ENCODE results near the gene KIAA1671. TPM values are rescaled to one million over a fixed set of nuclear protein-coding genes. Genes with fewer than 3 reads are reported as not detected.
"Not testable (repeated sequence)": the region's sequence is repeated elsewhere in the genome, so short reads cannot be mapped to it uniquely, and the experiment has no call there.

KIAA1671 gene
- total and polyA plus RNA-seq, 5 donors from 2014 or later = 0.21 to 3.3 (median 0.65) TPM; not detected in 1

DNA sequence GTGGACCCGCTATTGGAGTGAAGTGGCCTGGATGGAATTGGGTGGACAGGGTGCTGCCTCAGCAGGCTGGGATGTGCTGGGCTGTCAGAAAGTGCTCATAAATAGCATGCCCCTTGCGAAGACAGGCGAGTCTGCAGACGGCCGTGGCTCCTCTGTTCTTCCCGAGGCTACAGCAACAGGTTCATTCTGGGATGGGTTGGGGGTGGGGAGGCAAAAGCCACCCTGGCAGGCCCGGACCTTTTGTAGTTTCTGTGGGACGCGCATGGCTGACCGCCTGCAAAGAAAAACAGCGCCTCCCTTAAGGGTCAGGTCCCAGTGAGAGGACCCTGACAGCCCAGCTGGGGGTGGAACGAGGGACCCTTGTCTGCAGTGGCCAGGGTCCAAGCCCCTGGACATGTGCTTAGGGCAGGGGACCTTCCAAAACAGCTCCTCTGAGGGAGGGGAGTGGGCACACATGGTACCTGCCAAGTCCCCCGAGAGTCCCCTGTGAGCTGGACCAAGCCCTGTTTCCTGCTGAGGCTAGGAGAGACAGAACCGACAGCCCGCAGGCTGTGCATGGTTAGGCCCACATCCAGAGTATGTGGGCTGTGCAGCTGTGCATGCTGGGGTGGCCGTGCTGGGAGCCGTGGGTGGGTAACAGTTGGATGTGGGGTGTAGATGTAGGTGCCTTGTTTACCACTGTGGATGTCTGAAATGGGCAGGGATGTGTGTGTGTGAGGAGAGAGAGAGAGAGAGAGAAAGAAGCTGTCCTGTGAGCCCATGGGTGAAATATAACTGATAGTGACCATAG, 247.4 kb downstream of the KIAA1671 start, which contains the start of gene CRYBB3:
TSS of gene CRYBB3 (plus strand) at position 128 of the 790 bp plus-strand sequence. CDS start 1,539 bp downstream, outside the sequence.
- Histone ChIP-seq H3K27me3 (ENCODE audit: control insufficient read depth, insufficient read depth, low read length) (no peaks in the 10 kb centered on the region), H3K27ac (ENCODE audit: insufficient read depth, low read length, poor library complexity, severe bottlenecking) (no peak within 1 kb of the TSS), H3K4me1 (ENCODE audit: control insufficient read depth, insufficient read depth, low read length, poor library complexity, severe bottlenecking) (no peaks in the 10 kb centered on the region), H3K36me3 (ENCODE audit: control insufficient read depth, insufficient read depth, low read length) (no peaks in the 10 kb centered on the region), H3K4me3 (ENCODE audit: low read depth, low read length) (no peak within 1 kb of the TSS), H3K9me3 (ENCODE audit: control insufficient read depth in 2 of 2, low read length in 2 of 2) (no peaks in the 10 kb centered on the region)
- Mint-ChIP-seq H3K9me3 (no peaks in the 10 kb centered on the region), H3K4me3 (no peak within 1 kb of the TSS), H3K27ac (no peak within 1 kb of the TSS), H3K4me1 (no peaks in the 10 kb centered on the region), H3K36me3 (no peaks in the 10 kb centered on the region), H3K27me3 (no peaks in the 10 kb centered on the region)
- ATAC-seq (ENCODE audit: low read depth in 2 of 2) (no peak), DNase-seq (no peak)

DNA sequence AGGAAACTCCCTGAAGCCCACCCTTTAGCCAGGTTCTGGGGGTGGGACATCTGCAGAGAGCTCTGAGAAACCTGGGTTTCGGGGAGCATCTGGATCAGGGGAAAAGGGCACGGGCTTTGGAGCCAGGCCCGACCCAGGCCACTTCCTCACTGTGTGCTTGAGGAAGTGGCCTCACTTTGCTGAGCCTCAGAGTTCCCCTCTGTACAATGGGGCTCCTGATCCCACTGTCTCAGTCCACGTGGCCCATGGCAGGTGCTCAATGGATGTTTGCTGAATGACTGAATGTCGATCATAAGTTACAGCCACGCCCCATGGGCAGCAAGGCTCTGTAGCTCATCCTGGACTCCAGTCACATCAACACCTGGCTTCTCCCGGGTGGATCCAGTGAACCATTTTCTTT, 248.5 kb downstream of the KIAA1671 start:
- H3K36me3 Mint-ChIP-seq = no peaks in the 10 kb centered on the region
- no peak overlapping the region for H3K4me3 Mint-ChIP-seq
- no peaks in the 10 kb centered on the region for H3K9me3 ChIP-seq (ENCODE audit: control insufficient read depth in 2 of 2, low read length in 2 of 2)
- no peak for ATAC-seq (ENCODE audit: low read depth in 2 of 2)
- no peaks in the 10 kb centered on the region for H3K36me3 ChIP-seq (ENCODE audit: control insufficient read depth, insufficient read depth, low read length)
- H3K9me3 Mint-ChIP-seq = no peaks in the 10 kb centered on the region
- no peak for DNase-seq
- H3K4me3 ChIP-seq (ENCODE audit: low read depth, low read length) = no peak overlapping the region
- no peaks in the 10 kb centered on the region for H3K27me3 ChIP-seq (ENCODE audit: control insufficient read depth, insufficient read depth, low read length)
- H3K4me1 Mint-ChIP-seq = no peaks in the 10 kb centered on the region
- no peak overlapping the region for H3K27ac Mint-ChIP-seq
- no peaks in the 10 kb centered on the region for H3K27me3 Mint-ChIP-seq
- no peaks in the 10 kb centered on the region for H3K4me1 ChIP-seq (ENCODE audit: control insufficient read depth, insufficient read depth, low read length, poor library complexity, severe bottlenecking)
- H3K27ac ChIP-seq (ENCODE audit: insufficient read depth, low read length, poor library complexity, severe bottlenecking) = no peak overlapping the region

DNA sequence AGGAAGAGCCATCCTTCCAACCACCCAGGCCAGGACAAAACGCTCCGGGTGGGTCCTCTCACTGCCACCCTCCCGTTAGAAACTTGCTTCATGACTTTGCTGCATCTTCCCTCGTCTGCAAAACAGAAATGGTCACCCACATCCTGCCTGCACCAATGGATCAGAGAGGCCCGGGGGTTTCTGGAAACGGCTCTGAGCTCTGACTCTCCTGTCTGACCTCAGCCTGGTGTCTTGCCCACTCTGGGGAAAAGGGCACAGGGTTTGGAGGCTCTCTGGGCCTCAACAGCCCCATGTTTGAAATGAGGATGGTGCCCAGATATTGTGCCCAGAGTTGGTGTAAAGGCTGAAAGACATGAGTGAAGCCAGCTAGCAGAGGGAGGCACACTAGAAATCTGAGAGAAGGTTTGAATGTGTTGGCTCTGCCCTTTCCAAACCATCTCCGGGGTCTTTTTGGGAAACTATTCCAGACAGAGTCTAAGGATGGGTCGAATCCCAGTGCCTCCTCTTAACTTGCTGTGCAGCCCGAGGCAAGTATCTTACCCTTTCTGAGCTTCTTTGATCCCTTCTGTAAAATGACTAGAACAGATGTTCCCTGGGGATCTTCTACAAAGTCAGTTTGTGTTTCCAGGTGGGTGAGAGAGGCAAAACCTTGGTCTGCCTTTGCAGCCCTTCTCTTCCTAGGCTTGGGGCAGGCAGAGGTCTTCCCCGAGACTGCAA, 249.2 kb downstream of the KIAA1671 start:
- H3K27me3 ChIP-seq (ENCODE audit: control insufficient read depth, insufficient read depth, low read length) = no peaks in the 10 kb centered on the region
- H3K4me1 ChIP-seq (ENCODE audit: control insufficient read depth, insufficient read depth, low read length, poor library complexity, severe bottlenecking) = no peaks in the 10 kb centered on the region
- no peaks in the 10 kb centered on the region for H3K36me3 ChIP-seq (ENCODE audit: control insufficient read depth, insufficient read depth, low read length)
- H3K4me3 Mint-ChIP-seq = no peak overlapping the region
- no peak overlapping the region for H3K27ac ChIP-seq (ENCODE audit: insufficient read depth, low read length, poor library complexity, severe bottlenecking)
- H3K9me3 ChIP-seq (ENCODE audit: control insufficient read depth in 2 of 2, low read length in 2 of 2) = no peaks in the 10 kb centered on the region
- H3K4me1 Mint-ChIP-seq = peaks cover 0 to 2% (median 0%) of the 10 kb centered on the region in 4 donors
- H3K27me3 Mint-ChIP-seq = no peaks in the 10 kb centered on the region
- no peaks in the 10 kb centered on the region for H3K36me3 Mint-ChIP-seq
- H3K9me3 Mint-ChIP-seq = no peaks in the 10 kb centered on the region
- DNase-seq (no peak), ATAC-seq (ENCODE audit: low read depth in 2 of 2) (no peak)
- no peak overlapping the region for H3K4me3 ChIP-seq (ENCODE audit: low read depth, low read length)
- H3K27ac Mint-ChIP-seq = no peak overlapping the region

DNA sequence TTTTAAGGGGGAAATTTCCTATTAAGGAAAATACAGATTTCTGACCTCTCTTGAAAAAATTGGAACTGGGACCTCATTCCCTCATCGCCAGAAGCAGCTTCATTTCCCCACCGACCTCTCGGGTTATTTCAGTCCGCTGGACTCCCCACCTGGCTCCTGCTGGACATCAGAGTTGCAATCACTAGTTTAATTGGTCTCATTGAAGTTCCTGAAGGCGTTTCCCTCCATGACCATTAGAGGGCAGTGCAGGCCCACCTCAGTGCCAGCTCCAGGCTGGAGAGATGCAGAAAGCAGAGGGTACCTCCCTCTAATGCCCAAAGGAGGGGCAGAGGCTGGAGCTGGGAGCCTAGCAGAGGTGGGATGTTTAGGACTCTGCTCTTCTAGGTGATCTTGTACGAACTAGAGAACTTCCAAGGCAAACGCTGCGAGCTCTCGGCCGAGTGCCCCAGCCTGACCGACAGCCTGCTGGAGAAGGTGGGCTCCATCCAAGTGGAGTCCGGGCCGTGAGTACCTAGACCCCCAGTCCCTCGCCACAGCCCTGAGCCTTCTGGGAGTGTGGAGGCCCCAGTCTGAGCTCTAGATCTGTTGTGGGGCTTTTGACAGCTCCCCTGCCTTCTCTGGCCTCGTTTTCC, 249.9 kb downstream of the KIAA1671 start:
- Mint-ChIP-seq H3K4me3 (no peak overlapping the region), H3K4me1 (peaks cover 0 to 2% (median 0%) of the 10 kb centered on the region in 4 donors), H3K27ac (no peak overlapping the region), H3K36me3 (no peaks in the 10 kb centered on the region), H3K27me3 (no peaks in the 10 kb centered on the region), H3K9me3 (no peaks in the 10 kb centered on the region)
- Histone ChIP-seq H3K27ac (ENCODE audit: insufficient read depth, low read length, poor library complexity, severe bottlenecking) (no peak overlapping the region), H3K36me3 (ENCODE audit: control insufficient read depth, insufficient read depth, low read length) (no peaks in the 10 kb centered on the region), H3K27me3 (ENCODE audit: control insufficient read depth, insufficient read depth, low read length) (no peaks in the 10 kb centered on the region), H3K9me3 (ENCODE audit: control insufficient read depth in 2 of 2, low read length in 2 of 2) (no peaks in the 10 kb centered on the region), H3K4me1 (ENCODE audit: control insufficient read depth, insufficient read depth, low read length, poor library complexity, severe bottlenecking) (no peaks in the 10 kb centered on the region), H3K4me3 (ENCODE audit: low read depth, low read length) (no peak overlapping the region)
- no peak for ATAC-seq (ENCODE audit: low read depth in 2 of 2)
- DNase-seq = peak; percentile 18 to 52 (median 30)

DNA sequence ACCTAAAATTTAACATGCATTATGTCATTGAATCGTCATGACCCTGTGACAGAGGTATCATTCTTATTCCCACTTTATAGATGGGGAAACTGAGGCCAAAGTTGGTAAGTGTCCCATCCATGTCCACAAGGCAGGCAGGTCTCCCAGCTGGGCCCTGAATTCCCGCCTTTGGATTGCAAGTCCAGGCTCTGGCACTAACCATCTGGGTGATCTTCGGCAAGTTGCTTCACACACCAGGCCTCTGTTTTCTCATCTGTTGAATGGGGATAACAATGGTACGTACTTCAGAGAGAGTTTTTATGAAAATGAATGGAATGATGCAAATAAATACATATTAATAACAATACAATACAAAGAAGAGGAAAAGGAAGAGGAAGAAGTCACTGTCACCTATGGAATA, 250.6 kb downstream of the KIAA1671 start:
- H3K9me3 ChIP-seq (ENCODE audit: control insufficient read depth in 2 of 2, low read length in 2 of 2) = no peaks in the 10 kb centered on the region
- no peaks in the 10 kb centered on the region for H3K4me1 ChIP-seq (ENCODE audit: control insufficient read depth, insufficient read depth, low read length, poor library complexity, severe bottlenecking)
- no peak overlapping the region for H3K4me3 ChIP-seq (ENCODE audit: low read depth, low read length)
- Mint-ChIP-seq H3K9me3 (no peaks in the 10 kb centered on the region), H3K27ac (no peak overlapping the region), H3K36me3 (no peaks in the 10 kb centered on the region), H3K27me3 (no peaks in the 10 kb centered on the region), H3K4me3 (no peak overlapping the region), H3K4me1 (peaks cover 0 to 2% (median 0%) of the 10 kb centered on the region in 4 donors)
- no peaks in the 10 kb centered on the region for H3K36me3 ChIP-seq (ENCODE audit: control insufficient read depth, insufficient read depth, low read length)
- no peak for DNase-seq
- ATAC-seq (ENCODE audit: low read depth in 2 of 2) = no peak
- no peaks in the 10 kb centered on the region for H3K27me3 ChIP-seq (ENCODE audit: control insufficient read depth, insufficient read depth, low read length)
- H3K27ac ChIP-seq (ENCODE audit: insufficient read depth, low read length, poor library complexity, severe bottlenecking) = no peak overlapping the region

DNA sequence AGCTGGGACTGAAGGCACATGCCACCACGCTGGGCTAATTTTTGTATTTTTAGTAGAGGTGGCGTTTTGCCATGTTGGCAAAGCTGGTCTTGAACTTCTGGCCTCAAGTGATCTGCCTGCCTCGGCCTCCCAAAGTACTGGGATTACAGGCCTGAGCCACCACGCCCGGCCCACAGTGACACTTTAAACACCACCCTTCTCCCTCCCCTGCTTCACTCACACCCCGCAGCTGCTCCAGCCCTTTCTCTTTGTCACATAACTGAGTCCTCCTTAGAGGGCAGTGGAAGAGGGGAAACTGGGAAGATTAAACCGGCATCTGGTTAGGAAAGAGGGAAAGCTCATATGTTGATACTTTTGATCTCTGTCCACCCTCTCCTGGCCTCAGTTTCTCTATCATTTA, 252.0 kb downstream of the KIAA1671 start:
- H3K4me3 Mint-ChIP-seq; H3K36me3 ChIP-seq (ENCODE audit: control insufficient read depth, insufficient read depth, low read length); H3K27me3 ChIP-seq (ENCODE audit: control insufficient read depth, insufficient read depth, low read length); DNase-seq; H3K4me1 Mint-ChIP-seq; H3K27ac ChIP-seq (ENCODE audit: insufficient read depth, low read length, poor library complexity, severe bottlenecking); H3K4me3 ChIP-seq (ENCODE audit: low read depth, low read length); H3K9me3 Mint-ChIP-seq; H3K27ac Mint-ChIP-seq; H3K9me3 ChIP-seq (ENCODE audit: control insufficient read depth in 2 of 2, low read length in 2 of 2); H3K36me3 Mint-ChIP-seq; ATAC-seq (ENCODE audit: low read depth in 2 of 2); H3K4me1 ChIP-seq (ENCODE audit: control insufficient read depth, insufficient read depth, low read length, poor library complexity, severe bottlenecking); H3K27me3 Mint-ChIP-seq: not testable (repeated sequence)

DNA sequence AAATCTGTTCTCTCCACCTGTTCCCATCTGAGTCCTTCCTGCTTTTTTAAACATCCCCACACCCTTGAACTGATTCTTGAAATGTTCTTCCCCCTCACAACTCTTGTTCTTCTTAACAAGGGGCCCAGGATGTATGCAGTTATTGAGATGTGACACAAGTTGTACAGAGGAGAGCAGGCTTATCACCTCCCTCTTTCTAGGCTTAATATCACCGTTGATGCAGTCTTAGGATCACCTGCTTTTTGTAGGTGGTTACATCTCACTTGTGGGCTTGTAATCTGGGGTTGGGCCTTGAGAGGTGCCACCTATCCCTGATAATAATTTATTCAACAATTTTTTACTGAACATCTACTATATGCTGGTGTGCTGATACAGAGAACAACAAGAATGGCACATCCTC, 253.3 kb downstream of the KIAA1671 start:
- H3K4me1 Mint-ChIP-seq = peaks cover 0 to 2% (median 0%) of the 10 kb centered on the region in 4 donors
- H3K27ac Mint-ChIP-seq = no peak overlapping the region
- Histone ChIP-seq H3K4me3 (ENCODE audit: low read depth, low read length) (no peak overlapping the region), H3K9me3 (ENCODE audit: control insufficient read depth in 2 of 2, low read length in 2 of 2) (no peaks in the 10 kb centered on the region), H3K27me3 (ENCODE audit: control insufficient read depth, insufficient read depth, low read length) (no peaks in the 10 kb centered on the region), H3K36me3 (ENCODE audit: control insufficient read depth, insufficient read depth, low read length) (no peaks in the 10 kb centered on the region), H3K27ac (ENCODE audit: insufficient read depth, low read length, poor library complexity, severe bottlenecking) (no peak overlapping the region), H3K4me1 (ENCODE audit: control insufficient read depth, insufficient read depth, low read length, poor library complexity, severe bottlenecking) (no peaks in the 10 kb centered on the region)
- H3K36me3 Mint-ChIP-seq = no peaks in the 10 kb centered on the region
- DNase-seq (no peak), ATAC-seq (ENCODE audit: low read depth in 2 of 2) (no peak)
- H3K27me3 Mint-ChIP-seq = no peaks in the 10 kb centered on the region
- no peak overlapping the region for H3K4me3 Mint-ChIP-seq
- no peaks in the 10 kb centered on the region for H3K9me3 Mint-ChIP-seq
